Gastrocnemius medialis (tissue), 4 donors: ENCODE results near the gene TTC32. TPM values are rescaled to one million over a fixed set of nuclear protein-coding genes. Genes with fewer than 3 reads are reported as not detected.
"Not testable (repeated sequence)": the region's sequence is repeated elsewhere in the genome, so short reads cannot be mapped to it uniquely, and the experiment has no call there.

Experiments used
- ATAC-seq, 2 donors: fragments of 150-250 bp; one replicate each; pipeline ENCODE4 v1.9.1; 2016
- DNase-seq, 2 donors: peaks; one replicate each; pipeline ENCODE4 v3.0.0-alpha.2; 2019
- H3K27ac ChIP-seq, 4 donors: fragments of 200-600 bp; sonication (generic); 1 replicate in 1 of 4; 2 replicates in 3 of 4; pipeline ENCODE4 v1.5.1; 2016 to 2018; ENCODE audit warnings: mild to moderate bottlenecking in 2 of 4, moderate library complexity in 1 of 4
- H3K27me3 ChIP-seq, 3 donors: fragments of 200-600 bp; sonication (generic) in 2 of 3; 1 replicate in 1 of 3; 2 replicates in 2 of 3; pipeline versions ENCODE4 v1.5.1 to v1.6.0; 2016 to 2019; ENCODE audit warnings: mild to moderate bottlenecking in 1 of 3, moderate library complexity in 1 of 3
- H3K36me3 ChIP-seq, 2 donors: fragments of 200-600 bp; sonication (generic) in 1 of 2; one replicate each; pipeline ENCODE4 v1.5.1; 2017 to 2018
- H3K4me1 ChIP-seq, 2 donors: fragments of 200-600 bp; sonication (generic) in 1 of 2; one replicate each; pipeline ENCODE4 v1.5.1; 2016 to 2017; ENCODE audit warnings: mild to moderate bottlenecking in 2 of 2
- H3K4me3 ChIP-seq, 4 donors: fragments of 200-600 bp; sonication (generic) in 3 of 4; 1 replicate in 1 of 4; 2 replicates in 3 of 4; pipeline ENCODE4 v1.5.1; 2016 to 2019; ENCODE audit warnings: mild to moderate bottlenecking in 2 of 4
- H3K9me3 ChIP-seq, 3 donors: fragments of 200-600 bp; sonication (generic) in 2 of 3; 1 replicate in 1 of 3; 2 replicates in 2 of 3; pipeline ENCODE4 v1.5.1; 2016 to 2019
- CTCF ChIP-seq, 5 experiments: fragments of 450-650 bp in 3 of 5; fragments of 200-600 bp in 2 of 5; sonication (generic) in 2 of 5; IDR thresholded peaks in 4 of 5; conservative IDR thresholded peaks in 1 of 5; 1 replicate in 4 of 5; 2 replicates in 1 of 5; pipeline ENCODE4 v1.5.1; 2016 to 2019; ENCODE audit warnings: antibody characterized with exemption in 5 of 5, mild to moderate bottlenecking in 3 of 5, moderate library complexity in 3 of 5
- POLR2A ChIP-seq, 2 donors: fragments of 450-650 bp; IDR thresholded peaks; one replicate each; pipeline ENCODE4 v1.6.1; 2017; ENCODE audit warnings: antibody characterized with exemption in 2 of 2, mild to moderate bottlenecking in 2 of 2, moderate library complexity in 2 of 2
- in situ Hi-C, 4 donors: fragments of 200-750 bp; cut with MboI; loops; one replicate each; pipeline versions ENCODE4 v1.15.0 to v1.8.0; 2017; ENCODE audit warnings: low sequenced_read_pairs in 4 of 4
- intact Hi-C: fragments of 100-400 bp; cut with DNase I; formaldehyde crosslinking; loops from one replicate; pipeline ENCODE4 v1.15.1; 2023; ENCODE audit warnings: low total_unique reads
- total RNA-seq, 4 donors: library from RNA; depleted of rRNA; stranded (reverse); fragments of >200 nt; gene quantifications; one replicate each; pipeline versions ENCODE4 v1.1.0 to v1.2.3, GENCODE V29; 2016

The TTC32 gene
- total RNA-seq, 4 donors from 2014 or later = 6.6 to 19.6 (median 10.7) TPM

GRCh38 chr2:19932928-19933327 lies 31.1 kb upstream of the TTC32 start:
- no peak overlapping the region for H3K4me3 ChIP-seq
- H3K4me1 ChIP-seq = no peaks in the 10 kb centered on the region
- H3K27ac ChIP-seq = no peak overlapping the region
- DNase-seq (no peak), ATAC-seq (no peak)
- intact Hi-C loops (no loop called here), in situ Hi-C loops (no loop called here)
- H3K9me3 ChIP-seq = no peaks in the 10 kb centered on the region
- H3K36me3 ChIP-seq = peaks cover 0 to 35% of the 10 kb centered on the region in 2 donors
- TF ChIP-seq CTCF (IDR thresholded peaks at IDR 0.05 in 4 of 5, conservative IDR thresholded peaks at IDR 0.05 in 1 of 5) (no peak), POLR2A (IDR thresholded peaks at IDR 0.05) (no peak)
- no peaks in the 10 kb centered on the region for H3K27me3 ChIP-seq

DNA sequence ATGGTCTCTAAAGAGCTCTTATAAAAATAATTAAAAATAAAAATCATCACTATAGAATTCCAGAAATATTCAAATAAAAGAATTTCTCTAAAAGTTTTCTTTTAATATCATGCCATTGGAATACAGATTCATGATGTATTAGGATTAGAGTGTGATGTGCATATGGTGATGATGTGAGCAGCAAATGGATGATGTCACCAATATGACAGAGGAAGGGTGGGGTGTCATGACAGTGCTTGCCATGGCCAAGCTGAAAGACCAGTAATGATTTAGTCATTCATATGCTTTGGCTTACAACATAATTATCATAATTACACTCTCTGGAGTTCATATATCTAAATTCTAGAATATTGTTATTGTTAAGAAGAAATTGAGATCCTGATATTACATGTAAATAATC lies 27.4 kb upstream of the TTC32 start:
- H3K4me1 ChIP-seq = no peaks in the 10 kb centered on the region
- H3K9me3 ChIP-seq = no peaks in the 10 kb centered on the region
- DNase-seq (no peak), ATAC-seq (no peak)
- peaks cover 0 to 27% of the 10 kb centered on the region in 2 donors for H3K36me3 ChIP-seq
- no peak overlapping the region for H3K4me3 ChIP-seq
- TF ChIP-seq POLR2A (IDR thresholded peaks at IDR 0.05) (no peak), CTCF (IDR thresholded peaks at IDR 0.05 in 4 of 5, conservative IDR thresholded peaks at IDR 0.05 in 1 of 5) (no peak)
- in situ Hi-C loops = no loop called here
- H3K27me3 ChIP-seq = no peaks in the 10 kb centered on the region
- intact Hi-C loops = no loop called here
- H3K27ac ChIP-seq = no peak overlapping the region

DNA sequence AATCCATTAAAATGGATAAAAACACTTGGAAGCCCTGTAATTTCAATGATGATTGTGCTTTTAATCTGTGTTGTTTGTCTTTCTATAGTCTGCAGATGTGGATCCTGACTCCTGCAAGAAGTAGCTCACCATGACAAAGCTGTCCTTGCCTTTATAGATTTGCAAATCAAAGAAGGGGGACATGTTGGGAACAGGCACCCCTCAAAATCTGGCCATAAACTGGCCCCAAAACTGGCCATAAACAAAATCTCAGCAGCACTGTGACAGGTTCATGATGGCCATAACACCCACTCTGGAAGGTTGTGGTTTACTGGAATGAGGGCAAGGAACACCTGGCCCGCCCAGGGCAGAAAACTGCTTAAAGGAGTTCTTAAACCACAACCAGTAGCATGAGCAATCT lies 26.0 kb upstream of the TTC32 start:
- in situ Hi-C loops, ATAC-seq, H3K4me3 ChIP-seq, H3K9me3 ChIP-seq, intact Hi-C loops, H3K27me3 ChIP-seq, H3K4me1 ChIP-seq, H3K27ac ChIP-seq, DNase-seq: not testable (repeated sequence)
- H3K36me3 ChIP-seq = peaks cover 0 to 27% of the 10 kb centered on the region in 2 donors

- ATAC-seq, intact Hi-C loops, H3K4me1 ChIP-seq, H3K4me3 ChIP-seq, DNase-seq, H3K27me3 ChIP-seq, in situ Hi-C loops, H3K9me3 ChIP-seq, H3K36me3 ChIP-seq, H3K27ac ChIP-seq: not testable (repeated sequence)
Observed at GRCh38 chr2:19924526-19924925, 22.7 kb upstream of the TTC32 start.

- H3K4me1 ChIP-seq, ATAC-seq, intact Hi-C loops, DNase-seq, in situ Hi-C loops, H3K27ac ChIP-seq, H3K36me3 ChIP-seq, H3K4me3 ChIP-seq, H3K9me3 ChIP-seq, H3K27me3 ChIP-seq: not testable (repeated sequence)
Observed at GRCh38 chr2:19922188-19922587, 20.4 kb upstream of the TTC32 start.

DNA sequence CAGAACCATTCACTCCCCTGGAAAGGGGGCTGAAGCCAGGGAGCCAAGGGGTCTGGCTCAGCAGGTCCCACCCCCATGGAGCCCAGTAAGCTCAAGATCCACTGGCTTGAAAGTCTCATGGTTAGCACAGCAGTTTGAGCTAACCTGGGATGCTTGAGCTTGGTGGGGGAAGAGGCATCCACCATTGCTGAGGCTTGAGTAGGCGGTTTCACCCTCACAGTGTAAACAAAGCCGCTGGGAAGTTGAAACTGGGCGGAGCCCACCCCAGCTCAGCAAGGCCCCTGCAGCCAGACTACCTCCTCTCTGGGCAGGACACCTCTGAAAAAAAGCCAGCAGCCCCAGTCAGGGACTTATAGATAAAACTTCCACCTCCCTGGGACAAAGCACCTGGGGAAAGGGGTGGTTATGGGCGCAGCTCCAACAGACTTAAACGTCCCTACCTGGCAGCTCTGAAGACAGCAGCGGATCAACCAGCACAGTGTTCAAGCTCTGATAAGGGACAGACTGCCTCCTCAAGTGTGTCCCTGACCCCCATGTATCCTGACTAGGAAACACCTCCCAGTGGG lies 14.7 kb upstream of the TTC32 start:
- TF ChIP-seq POLR2A (IDR thresholded peaks at IDR 0.05) = no peak
- no peak for TF ChIP-seq CTCF (IDR thresholded peaks at IDR 0.05 in 4 of 5, conservative IDR thresholded peaks at IDR 0.05 in 1 of 5)
- DNase-seq = no peak
- H3K27me3 ChIP-seq = no peaks in the 10 kb centered on the region
- H3K9me3 ChIP-seq = no peaks in the 10 kb centered on the region
- no peak overlapping the region for H3K4me3 ChIP-seq
- no peak overlapping the region for H3K27ac ChIP-seq
- in situ Hi-C loops = no loop called here
- no peaks in the 10 kb centered on the region for H3K4me1 ChIP-seq
- ATAC-seq = no peak
- intact Hi-C loops = no loop called here
- no peaks in the 10 kb centered on the region for H3K36me3 ChIP-seq
